ENCODE data around the gene PEPD.

PEPD gene

DNA sequence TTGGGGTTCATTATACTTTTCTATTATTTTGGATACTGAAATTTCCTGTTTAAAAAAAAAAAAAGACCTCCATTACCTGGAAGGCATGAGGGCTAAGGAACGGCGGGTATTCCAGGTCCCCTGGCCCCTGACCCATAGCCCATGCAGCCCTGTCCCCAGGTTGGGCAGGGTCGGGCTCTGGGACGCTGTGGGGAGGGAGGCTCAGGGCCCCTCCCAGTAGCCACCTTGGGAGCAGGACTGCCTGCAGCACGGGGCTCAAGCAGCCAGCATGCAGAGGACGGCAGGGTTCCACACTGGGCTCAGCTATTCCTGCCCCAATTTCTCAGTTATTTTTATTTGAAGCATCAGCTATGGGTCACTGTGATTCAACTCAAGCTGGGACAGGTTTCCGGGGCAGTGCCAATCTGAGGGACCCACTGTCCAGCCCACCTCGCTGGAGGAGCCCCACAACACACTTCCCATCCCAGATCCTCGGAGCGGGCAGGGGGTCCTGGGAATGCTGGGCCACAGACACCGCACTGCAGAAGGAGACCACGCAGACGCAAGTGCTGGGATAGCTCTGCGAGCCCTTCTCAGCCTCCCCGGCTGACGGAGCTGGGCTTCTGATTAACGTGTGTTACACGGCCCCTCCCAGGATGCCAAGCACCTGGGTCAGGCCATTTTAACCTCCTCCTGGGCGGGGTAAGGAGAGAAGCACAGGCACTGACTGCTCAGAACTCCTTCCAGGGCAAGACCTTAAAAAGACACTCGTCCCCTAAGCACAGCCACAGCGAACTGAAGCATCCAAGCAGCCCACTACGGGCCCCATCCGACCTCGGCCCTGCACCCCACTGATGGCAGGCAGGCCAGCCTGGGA lies 60.1 kb downstream of the PEPD start:
- TF ChIP-seq, protein P1, sequence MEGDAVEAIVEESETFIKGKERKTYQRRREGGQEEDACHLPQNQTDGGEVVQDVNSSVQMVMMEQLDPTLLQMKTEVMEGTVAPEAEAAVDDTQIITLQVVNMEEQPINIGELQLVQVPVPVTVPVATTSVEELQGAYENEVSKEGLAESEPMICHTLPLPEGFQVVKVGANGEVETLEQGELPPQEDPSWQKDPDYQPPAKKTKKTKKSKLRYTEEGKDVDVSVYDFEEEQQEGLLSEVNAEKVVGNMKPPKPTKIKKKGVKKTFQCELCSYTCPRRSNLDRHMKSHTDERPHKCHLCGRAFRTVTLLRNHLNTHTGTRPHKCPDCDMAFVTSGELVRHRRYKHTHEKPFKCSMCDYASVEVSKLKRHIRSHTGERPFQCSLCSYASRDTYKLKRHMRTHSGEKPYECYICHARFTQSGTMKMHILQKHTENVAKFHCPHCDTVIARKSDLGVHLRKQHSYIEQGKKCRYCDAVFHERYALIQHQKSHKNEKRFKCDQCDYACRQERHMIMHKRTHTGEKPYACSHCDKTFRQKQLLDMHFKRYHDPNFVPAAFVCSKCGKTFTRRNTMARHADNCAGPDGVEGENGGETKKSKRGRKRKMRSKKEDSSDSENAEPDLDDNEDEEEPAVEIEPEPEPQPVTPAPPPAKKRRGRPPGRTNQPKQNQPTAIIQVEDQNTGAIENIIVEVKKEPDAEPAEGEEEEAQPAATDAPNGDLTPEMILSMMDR (IDR thresholded peaks at IDR 0.05; ENCODE audit: insufficient read depth, low read length, poor library complexity, severe bottlenecking): no peak

GRCh38 chr19:33460221-33460908 lies 61.2 kb downstream of the PEPD start:
- Histone ChIP-seq H3F3A (ENCODE audit: insufficient read depth) (no peaks in the 10 kb centered on the region), H3K4me3 (ENCODE audit: insufficient read depth, low read length, poor library complexity, severe bottlenecking) (no peak overlapping the region), H4K20me1 (ENCODE audit: low read depth, low read length) (no peaks in the 10 kb centered on the region), H3K36me3 (ENCODE audit: low read length) (no peaks in the 10 kb centered on the region), H3K27ac (ENCODE audit: low read depth, low read length) (no peak overlapping the region), H3K9ac (ENCODE audit: low read length) (no peak overlapping the region), H3K4me2 (ENCODE audit: low read depth, low read length, poor library complexity, severe bottlenecking) (no peak overlapping the region), H3K9me3 (ENCODE audit: insufficient read depth, low read length) (no peaks in the 10 kb centered on the region), H3K79me2 (ENCODE audit: insufficient read depth, low read length) (no peaks in the 10 kb centered on the region), H3K27me3 (ENCODE audit: low read length) (no peaks in the 10 kb centered on the region), H3K9me2 (replicated peaks; ENCODE audit: insufficient read depth, low read length) (no peaks in the 10 kb centered on the region), H2AFZ (ENCODE audit: low read depth, low read length, severe bottlenecking) (no peak overlapping the region)
- no peak for TF ChIP-seq EZH2phosphoT487 (conservative IDR thresholded peaks at IDR 0.05; ENCODE audit: low read length)
- TF ChIP-seq, protein P1 (IDR thresholded peaks at IDR 0.05; ENCODE audit: insufficient read depth, low read length, poor library complexity, severe bottlenecking): no peak

More for the DNA sequence above, 60.1 kb downstream of the PEPD start:
- Histone ChIP-seq H3K36me3 (ENCODE audit: low read length) (no peaks in the 10 kb centered on the region), H3K4me2 (ENCODE audit: low read depth, low read length, poor library complexity, severe bottlenecking) (no peak overlapping the region), H3K9me3 (ENCODE audit: insufficient read depth, low read length) (no peaks in the 10 kb centered on the region), H3K9me2 (replicated peaks; ENCODE audit: insufficient read depth, low read length) (no peaks in the 10 kb centered on the region), H3K4me3 (ENCODE audit: insufficient read depth, low read length, poor library complexity, severe bottlenecking) (no peak overlapping the region), H3F3A (ENCODE audit: insufficient read depth) (no peaks in the 10 kb centered on the region), H4K20me1 (ENCODE audit: low read depth, low read length) (no peaks in the 10 kb centered on the region), H3K27me3 (ENCODE audit: low read length) (no peaks in the 10 kb centered on the region), H3K9ac (ENCODE audit: low read length) (no peak overlapping the region), H2AFZ (ENCODE audit: low read depth, low read length, severe bottlenecking) (no peak overlapping the region), H3K79me2 (ENCODE audit: insufficient read depth, low read length) (no peaks in the 10 kb centered on the region), H3K27ac (ENCODE audit: low read depth, low read length) (no peak overlapping the region)

DNA sequence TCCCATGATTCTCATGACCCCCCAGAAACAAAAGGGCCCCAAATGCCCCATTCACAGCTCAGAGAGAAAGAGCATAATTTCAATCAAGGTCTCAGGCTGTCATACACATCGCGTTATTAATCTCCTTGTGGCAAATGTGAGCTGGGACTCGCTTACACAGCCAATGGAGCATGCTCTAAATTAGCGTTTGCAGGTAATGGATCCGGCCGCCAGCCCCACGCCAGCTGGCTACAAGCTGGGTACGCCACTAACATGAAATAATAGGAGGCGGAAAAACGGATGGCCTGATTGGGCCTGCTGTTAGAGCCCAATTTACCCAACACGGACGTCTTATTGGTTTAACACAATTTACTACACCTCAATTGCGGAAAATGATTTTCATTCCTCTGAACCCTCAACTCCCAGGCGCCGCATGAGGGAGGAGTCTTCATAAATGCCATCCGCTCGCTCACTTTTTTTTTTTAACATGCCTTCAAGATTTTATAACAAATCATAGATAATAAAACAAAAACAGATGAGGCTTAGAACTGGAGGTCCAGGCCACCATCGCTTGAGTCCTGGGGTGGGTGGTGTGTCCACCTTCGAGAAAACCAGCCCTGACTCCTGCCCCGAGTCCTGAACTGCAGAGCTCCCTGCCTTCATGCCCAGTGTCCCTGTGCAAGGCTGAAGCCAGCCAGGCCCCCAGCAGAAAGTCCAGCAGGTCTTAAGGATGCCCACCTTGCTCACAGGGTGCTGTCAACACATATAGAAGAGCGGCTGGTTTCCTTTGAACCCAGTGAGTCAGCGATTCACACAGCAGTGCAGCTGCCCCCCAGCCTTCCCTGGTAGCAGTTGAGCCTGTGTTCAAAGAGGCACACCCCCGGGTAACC lies 62.1 kb downstream of the PEPD start:
- TF ChIP-seq EZH2phosphoT487 (conservative IDR thresholded peaks at IDR 0.05; ENCODE audit: low read length): no peak
- TF ChIP-seq, protein P1 (IDR thresholded peaks at IDR 0.05; ENCODE audit: insufficient read depth, low read length, poor library complexity, severe bottlenecking): no peak
- Histone ChIP-seq H3K9me3 (ENCODE audit: insufficient read depth, low read length) (no peaks in the 10 kb centered on the region), H3K79me2 (ENCODE audit: insufficient read depth, low read length) (no peaks in the 10 kb centered on the region), H3K27ac (ENCODE audit: low read depth, low read length) (no peak overlapping the region), H3K4me2 (ENCODE audit: low read depth, low read length, poor library complexity, severe bottlenecking) (no peak overlapping the region), H3K27me3 (ENCODE audit: low read length) (no peaks in the 10 kb centered on the region), H3K36me3 (ENCODE audit: low read length) (no peaks in the 10 kb centered on the region), H3K9me2 (replicated peaks; ENCODE audit: insufficient read depth, low read length) (no peaks in the 10 kb centered on the region), H4K20me1 (ENCODE audit: low read depth, low read length) (no peaks in the 10 kb centered on the region), H2AFZ (ENCODE audit: low read depth, low read length, severe bottlenecking) (no peak overlapping the region), H3K4me3 (ENCODE audit: insufficient read depth, low read length, poor library complexity, severe bottlenecking) (no peak overlapping the region), H3F3A (ENCODE audit: insufficient read depth) (no peaks in the 10 kb centered on the region), H3K9ac (ENCODE audit: low read length) (no peak overlapping the region)
